H1 (cell line): Measurements from ENCODE around the gene NFIX. TPM values are rescaled to one million over a fixed set of nuclear protein-coding genes. Genes with fewer than 3 reads are reported as not detected.

Experiments used
- RBBP5 ChIP-seq: IDR thresholded peaks from 2 replicates; pipeline ENCODE4 v1.7.1; 2012; ENCODE audit warnings: low read depth, mild to moderate bottlenecking, inconsistent platforms, low read length, moderate library complexity, borderline replicate concordance
- SP1 ChIP-seq: IDR thresholded peaks from 2 replicates; pipeline ENCODE4 v1.6.1; 2011; ENCODE audit warnings: low read depth, low read length
- SP2 ChIP-seq: IDR thresholded peaks from 2 replicates; pipeline ENCODE4 v1.6.1; 2012; ENCODE audit warnings: mild to moderate bottlenecking, low read length, inconsistent platforms
- polyA plus RNA-seq, 7 experiments: library from polyadenylated mRNA; depleted of rRNA in 3 of 7; stranded (reverse) in 5 of 7; unstranded in 2 of 7; fragments of >200 nt in 5 of 7; fragments of 200-250 nt in 2 of 7; gene quantifications; 1 replicate in 5 of 7; 2 replicates in 1 of 7; 4 replicates in 1 of 7; pipeline versions ENCODE4 v1.2.1 to v1.2.3, GENCODE V29; 2011 to 2013; ENCODE audit warnings: missing spikeins in 2 of 7, mixed read lengths in 2 of 7
- total RNA-seq: library from RNA; stranded (reverse); fragmentation: NEBNext Ultra II Directional; extraction: Animal tissue kit (Norgen Biotek cat#: 25700); gene quantifications from 2 replicates; pipeline ENCODE4 v1.2.1, GENCODE V29; 2021
- TF ChIP-seq, protein P1 (sequence below), 3 experiments: IDR thresholded peaks; 1 replicate in 2 of 3; 2 replicates in 1 of 3; pipeline versions ENCODE4 v1.5.1 to v1.6.1; 2011; ENCODE audit warnings: low read length in 3 of 3, mild to moderate bottlenecking in 3 of 3, inconsistent platforms in 2 of 3, low read depth in 1 of 3, moderate library complexity in 1 of 3; ENCODE audit not compliant: insufficient read depth in 1 of 3; ENCODE audit errors: control extremely low read depth in 1 of 3
- TF ChIP-seq, protein P2 (sequence below): IDR thresholded peaks from 2 replicates; pipeline ENCODE4 v1.6.1; 2012; ENCODE audit warnings: inconsistent platforms

Gene NFIX
- total and polyA plus RNA-seq, 2 of the 8 experiments (the other 6 are each of a cell fraction or from before 2014, with no cell fraction given): 0.03 to 0.20 TPM

DNA sequence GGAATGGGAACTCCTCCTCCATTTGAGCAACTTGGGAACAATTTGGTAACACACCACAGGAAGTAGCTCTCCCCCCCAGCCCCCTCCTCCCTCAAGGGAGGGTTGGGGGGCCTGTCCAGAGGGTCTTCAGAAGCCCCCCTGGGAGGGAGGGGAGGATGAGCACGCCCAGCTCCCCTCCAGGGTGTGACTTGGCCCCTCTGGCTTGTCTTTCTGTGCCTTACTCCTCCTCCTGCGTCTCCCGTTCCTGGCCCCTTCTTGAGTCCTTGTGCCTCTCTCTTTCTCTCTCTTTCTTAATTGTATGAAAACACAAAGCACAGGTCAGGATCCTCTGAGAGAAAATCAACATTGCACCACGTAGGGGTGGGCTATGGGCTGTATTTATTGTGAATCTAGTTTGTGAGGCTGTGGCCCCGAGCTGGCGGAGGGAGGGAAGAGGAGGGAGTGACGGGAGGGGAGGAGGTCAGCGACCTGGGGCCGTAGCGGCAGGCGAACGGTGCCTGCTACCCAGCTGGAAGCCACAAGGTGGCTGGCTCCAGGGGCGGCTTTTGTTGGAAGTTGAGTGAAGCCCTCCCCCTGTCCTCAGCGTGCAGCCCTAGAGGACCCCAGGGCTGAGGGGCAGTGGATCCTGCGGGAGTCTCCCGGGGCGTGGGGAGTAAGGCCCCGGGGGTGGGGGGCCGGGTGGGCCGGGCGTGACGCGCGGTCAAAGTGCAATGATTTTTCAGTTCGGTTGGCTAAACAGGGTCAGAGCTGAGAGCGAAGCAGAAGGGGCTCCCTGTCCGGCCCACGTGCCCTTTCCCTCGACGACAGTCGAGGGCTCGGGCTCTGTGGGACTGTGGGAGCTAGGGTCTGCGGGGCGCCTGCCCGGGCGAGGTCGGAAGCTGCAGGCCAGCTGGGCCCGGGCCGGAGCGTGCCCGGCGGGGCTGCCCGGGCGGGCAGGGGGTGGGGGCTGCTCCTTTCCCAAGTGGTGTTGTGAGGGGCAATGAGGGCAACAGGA is 101.0 kb downstream of the NFIX start (continued):
- TF ChIP-seq, protein P1, sequence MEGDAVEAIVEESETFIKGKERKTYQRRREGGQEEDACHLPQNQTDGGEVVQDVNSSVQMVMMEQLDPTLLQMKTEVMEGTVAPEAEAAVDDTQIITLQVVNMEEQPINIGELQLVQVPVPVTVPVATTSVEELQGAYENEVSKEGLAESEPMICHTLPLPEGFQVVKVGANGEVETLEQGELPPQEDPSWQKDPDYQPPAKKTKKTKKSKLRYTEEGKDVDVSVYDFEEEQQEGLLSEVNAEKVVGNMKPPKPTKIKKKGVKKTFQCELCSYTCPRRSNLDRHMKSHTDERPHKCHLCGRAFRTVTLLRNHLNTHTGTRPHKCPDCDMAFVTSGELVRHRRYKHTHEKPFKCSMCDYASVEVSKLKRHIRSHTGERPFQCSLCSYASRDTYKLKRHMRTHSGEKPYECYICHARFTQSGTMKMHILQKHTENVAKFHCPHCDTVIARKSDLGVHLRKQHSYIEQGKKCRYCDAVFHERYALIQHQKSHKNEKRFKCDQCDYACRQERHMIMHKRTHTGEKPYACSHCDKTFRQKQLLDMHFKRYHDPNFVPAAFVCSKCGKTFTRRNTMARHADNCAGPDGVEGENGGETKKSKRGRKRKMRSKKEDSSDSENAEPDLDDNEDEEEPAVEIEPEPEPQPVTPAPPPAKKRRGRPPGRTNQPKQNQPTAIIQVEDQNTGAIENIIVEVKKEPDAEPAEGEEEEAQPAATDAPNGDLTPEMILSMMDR (IDR thresholded peaks at IDR 0.05; ENCODE audit: control extremely low read depth in 1 of 3, insufficient read depth in 1 of 3, low read depth in 1 of 3, low read length in 3 of 3): peak; percentile 6 to 39 (median 14); a peak in 3 of 4 replicates
- TF ChIP-seq SP1 (peak; percentile 3; the same call in 1 of the 2 replicates), RBBP5 (0 out of 2 replicates have a peak, but pooled peaks have one; percentile 30), SP2 (no peak)
- TF ChIP-seq, protein P2, sequence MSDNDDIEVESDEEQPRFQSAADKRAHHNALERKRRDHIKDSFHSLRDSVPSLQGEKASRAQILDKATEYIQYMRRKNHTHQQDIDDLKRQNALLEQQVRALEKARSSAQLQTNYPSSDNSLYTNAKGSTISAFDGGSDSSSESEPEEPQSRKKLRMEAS: peak; percentile 96
- TF ChIP-seq, all 59 proteins: peak for 8
